ENCODE measurements around the gene TRIM71.

The TRIM71 gene

DNA sequence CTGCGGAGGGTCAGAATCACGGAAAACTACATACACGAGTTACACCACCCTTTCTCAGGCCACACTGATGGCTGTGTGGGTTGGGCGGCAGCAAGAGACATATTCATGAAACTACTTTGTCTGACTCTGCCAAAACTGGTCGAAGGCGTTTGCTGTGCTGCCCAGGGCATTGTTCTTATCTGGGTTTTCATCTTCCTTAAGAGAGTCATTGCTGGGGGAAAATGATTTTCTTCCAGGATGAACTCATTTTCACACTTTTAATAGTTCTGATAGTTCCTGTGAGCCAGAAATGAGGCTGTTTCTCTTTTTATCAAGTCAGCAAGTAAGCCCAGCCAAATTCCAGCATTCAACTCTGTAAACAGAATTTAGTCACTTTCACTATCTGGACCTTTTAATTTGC, 47.6 kb downstream of the TRIM71 start:
- no peak overlapping the region for H3K4me3 ChIP-seq (ENCODE audit: low read depth, low read length)
- TF ChIP-seq CTCF (IDR thresholded peaks at IDR 0.05; ENCODE audit: control insufficient read depth, extremely low read depth, insufficient read depth) = no peak
- DNase-seq (ENCODE audit: low read depth) = no peak

GRCh38 chr3:32866533-32866932, 48.7 kb downstream of the TRIM71 start:
- no peak overlapping the region for H3K4me3 ChIP-seq (ENCODE audit: low read depth, low read length)
- no peak for DNase-seq (ENCODE audit: low read depth)
- TF ChIP-seq CTCF (IDR thresholded peaks at IDR 0.05; ENCODE audit: control insufficient read depth, extremely low read depth, insufficient read depth) = no peak

GRCh38 chr3:32867954-32868353, 50.2 kb downstream of the TRIM71 start:
- no peak for TF ChIP-seq CTCF (IDR thresholded peaks at IDR 0.05; ENCODE audit: control insufficient read depth, extremely low read depth, insufficient read depth)
- DNase-seq (ENCODE audit: low read depth) = no peak
- no peak overlapping the region for H3K4me3 ChIP-seq (ENCODE audit: low read depth, low read length)

- no peak for DNase-seq (ENCODE audit: low read depth)
- no peak overlapping the region for H3K4me3 ChIP-seq (ENCODE audit: low read depth, low read length)
- no peak for TF ChIP-seq CTCF (IDR thresholded peaks at IDR 0.05; ENCODE audit: control insufficient read depth, extremely low read depth, insufficient read depth)
These were observed 51.1 kb downstream of the TRIM71 start for GRCh38 chr3:32868719-32869512.

DNA sequence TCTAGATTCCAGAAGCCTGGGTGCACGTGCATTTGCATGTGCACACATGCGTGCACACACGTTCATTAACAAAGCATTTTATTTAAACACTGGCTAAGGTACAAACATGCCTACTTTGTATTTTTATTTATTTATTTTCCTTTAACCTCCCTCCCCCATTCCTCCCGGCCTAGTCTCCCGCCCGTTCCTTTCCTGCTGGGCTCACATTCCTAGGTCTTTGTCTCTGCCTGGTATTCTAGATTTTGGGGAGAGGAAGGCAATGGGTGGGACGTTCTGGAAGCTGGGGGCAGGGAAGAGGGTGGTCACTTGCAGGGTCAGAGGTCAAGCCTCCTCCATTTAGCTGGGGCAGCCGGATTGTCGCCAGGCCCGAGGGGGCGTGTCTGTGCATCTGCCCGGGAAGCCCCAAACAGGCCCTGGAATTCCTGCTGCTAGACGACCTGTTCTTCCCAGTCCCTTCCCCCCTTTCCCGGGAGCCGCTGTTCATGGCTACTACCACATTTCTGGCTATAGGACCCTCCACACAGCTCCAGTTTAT, 51.8 kb downstream of the TRIM71 start:
- no peak overlapping the region for H3K4me3 ChIP-seq (ENCODE audit: low read depth, low read length)
- DNase-seq (ENCODE audit: low read depth) = no peak

GRCh38 chr3:32870373-32871095, 52.7 kb downstream of the TRIM71 start:
- no peak overlapping the region for H3K4me3 ChIP-seq (ENCODE audit: low read depth, low read length)
- DNase-seq (ENCODE audit: low read depth) = no peak
- no peak for TF ChIP-seq CTCF (IDR thresholded peaks at IDR 0.05; ENCODE audit: control insufficient read depth, extremely low read depth, insufficient read depth)

More for the DNA sequence above, 51.8 kb downstream of the TRIM71 start:
- no peak for TF ChIP-seq CTCF (IDR thresholded peaks at IDR 0.05; ENCODE audit: control insufficient read depth, extremely low read depth, insufficient read depth)

All from LNCaP clone FGC (cell line).